Mucosa of descending colon (tissue), 3 donors: Measurements from ENCODE around the gene MRPL23. TPM values are rescaled to one million over a fixed set of nuclear protein-coding genes. Genes with fewer than 3 reads are reported as not detected.
A peak's percentile ranks its signal among the peaks of the same experiment; 100 is the strongest.

Source experiments
- ATAC-seq: fragments of 200-7000 bp; cut with Tn5 transposase; one replicate; pipeline ENCODE4 v1.9.1; 2020; ENCODE audit warnings: mild to moderate bottlenecking, moderate library complexity
- DNase-seq, 3 donors: peaks; one replicate each; pipeline ENCODE4 v3.0.0-alpha.2; 2020
- H3K36me3 ChIP-seq: fragments of 200-600 bp; one replicate; pipeline ENCODE4 v1.8.0; 2021; ENCODE audit warnings: low read depth, mild to moderate bottlenecking
- H3K4me1 ChIP-seq: fragments of 200-600 bp; one replicate; pipeline ENCODE4 v1.8.0; 2021; ENCODE audit warnings: low read depth, mild to moderate bottlenecking
- H3K4me3 ChIP-seq: fragments of 200-600 bp; one replicate; pipeline ENCODE4 v1.8.0; 2021; ENCODE audit warnings: mild to moderate bottlenecking
- H3K9me3 ChIP-seq: fragments of 200-600 bp; one replicate; pipeline ENCODE4 v1.8.0; 2021; ENCODE audit warnings: mild to moderate bottlenecking
- CTCF ChIP-seq: fragments of 200-600 bp; IDR thresholded peaks from one replicate; pipeline ENCODE4 v1.8.0; 2022; ENCODE audit warnings: antibody characterized with exemption, mild to moderate bottlenecking
- intact Hi-C, 2 donors: fragments of 100-400 bp; cut with DNase I in 1 of 2; cut with micrococcal nuclease in 1 of 2; formaldehyde crosslinking; loops; one replicate each; pipeline versions ENCODE4 v1.11.0 to v1.11.1; 2022; cut with DNase I, micrococcal nuclease
- total RNA-seq, 3 donors: library from RNA; stranded (reverse); fragmentation: NEBNext Ultra II Directional in 2 of 3; extraction: Animal tissue kit (Norgen Biotek cat#: 25700) in 2 of 3; gene quantifications; one replicate each; pipeline versions ENCODE4 v1.2.1 to v1.2.4, GENCODE V29; 2021 to 2023
- donor health status: DM: no; HTN: no; CAD: no; lungs with moderate emphysema.
- donor health status: DM: no; HTN: no; CAD: no.
- donor health status: DM: no; HTN: yes; CAD: no.

Gene MRPL23
- total RNA-seq, 3 donors from 2014 or later, result 42.5 to 105 (median 56.1) TPM

GRCh38 chr11:1978720-1979473, 31.8 kb downstream of the MRPL23 start:
- Histone ChIP-seq H3K9me3 (no peaks in the 10 kb centered on the region), H3K4me3 (no peak overlapping the region), H3K36me3 (no peaks in the 10 kb centered on the region), H3K4me1 (no peaks in the 10 kb centered on the region)
- no peak for TF ChIP-seq CTCF
- DNase-seq, result no peak
- intact Hi-C loops, result no loop called here
- ATAC-seq, result peak; percentile 40

GRCh38 chr11:1979607-1980006, 32.5 kb downstream of the MRPL23 start:
- Histone ChIP-seq H3K36me3 (no peaks in the 10 kb centered on the region), H3K4me1 (no peaks in the 10 kb centered on the region), H3K9me3 (no peaks in the 10 kb centered on the region), H3K4me3 (no peak overlapping the region)
- ATAC-seq (no peak), DNase-seq (no peak)
- intact Hi-C loops, result no loop called here
- no peak for TF ChIP-seq CTCF

GRCh38 chr11:1982873-1983600, 35.9 kb downstream of the MRPL23 start:
- H3K4me1 ChIP-seq, result no peaks in the 10 kb centered on the region
- no peaks in the 10 kb centered on the region for H3K9me3 ChIP-seq
- ATAC-seq (no peak), DNase-seq (no peak)
- no peak overlapping the region for H3K4me3 ChIP-seq
- intact Hi-C loops, result no loop called here
- TF ChIP-seq CTCF, result no peak
- H3K36me3 ChIP-seq, result no peaks in the 10 kb centered on the region

GRCh38 chr11:1983601-1983961, 36.4 kb downstream of the MRPL23 start:
- no peaks in the 10 kb centered on the region for H3K9me3 ChIP-seq
- intact Hi-C loops, result no loop called here
- DNase-seq (peak in 1 of 3 donors; percentile 12), ATAC-seq (no peak)
- TF ChIP-seq CTCF, result no peak
- H3K4me1 ChIP-seq, result no peaks in the 10 kb centered on the region
- no peak overlapping the region for H3K4me3 ChIP-seq
- no peaks in the 10 kb centered on the region for H3K36me3 ChIP-seq

GRCh38 chr11:1987024-1987423, 39.9 kb downstream of the MRPL23 start:
- intact Hi-C loops, result no loop called here
- H3K36me3 ChIP-seq, result no peaks in the 10 kb centered on the region
- no peak for DNase-seq
- TF ChIP-seq CTCF, result no peak
- H3K4me1 ChIP-seq, result no peaks in the 10 kb centered on the region
- ATAC-seq, result no peak
- H3K4me3 ChIP-seq, result no peak overlapping the region
- H3K9me3 ChIP-seq, result no peaks in the 10 kb centered on the region
